ENCODE measurements around the gene FHIT. TPM values are rescaled to one million over a fixed set of nuclear protein-coding genes. Genes with fewer than 3 reads are reported as not detected.

The FHIT gene
- total and polyA plus RNA-seq, 7 donors, result 2.4 to 10.2 (median 6.1) TPM

- Histone ChIP-seq H3K27me3 (no peaks in the 10 kb centered on the region), H3K4me1 (no peaks in the 10 kb centered on the region), H3K36me3 (no peaks in the 10 kb centered on the region), H3K4me3 (no peak overlapping the region), H3K27ac (no peak overlapping the region), H3K9me3 (no peaks in the 10 kb centered on the region)
- DNase-seq, result no peak
- intact Hi-C loops (cut with DNase I), result no loop called here
- TF ChIP-seq POLR2A (IDR thresholded peaks at IDR 0.05), result no peak
- no peak for TF ChIP-seq CTCF (IDR thresholded peaks at IDR 0.05)
- TF ChIP-seq POLR2AphosphoS5 (IDR thresholded peaks at IDR 0.05), result no peak
- TF ChIP-seq EP300 (IDR thresholded peaks at IDR 0.05), result no peak
These were observed 614.4 kb downstream of the FHIT start for GRCh38 chr3:60636846-60637245.

GRCh38 chr3:60633644-60634043, 617.6 kb downstream of the FHIT start:
- TF ChIP-seq POLR2AphosphoS5 (IDR thresholded peaks at IDR 0.05), result no peak
- TF ChIP-seq POLR2A (IDR thresholded peaks at IDR 0.05), result no peak
- no peak for TF ChIP-seq EP300 (IDR thresholded peaks at IDR 0.05)
- no peak for TF ChIP-seq CTCF (IDR thresholded peaks at IDR 0.05)
- intact Hi-C loops (cut with DNase I), result no loop called here
- H3K36me3 ChIP-seq, result no peaks in the 10 kb centered on the region

GRCh38 chr3:60631509-60631908, 619.7 kb downstream of the FHIT start:
- intact Hi-C loops (cut with DNase I), result no loop called here
- TF ChIP-seq CTCF (IDR thresholded peaks at IDR 0.05), result no peak
- no peak for TF ChIP-seq POLR2AphosphoS5 (IDR thresholded peaks at IDR 0.05)
- TF ChIP-seq EP300 (IDR thresholded peaks at IDR 0.05), result no peak
- no peak for TF ChIP-seq POLR2A (IDR thresholded peaks at IDR 0.05)
- no peak overlapping the region for H3K4me3 ChIP-seq
- no peaks in the 10 kb centered on the region for H3K36me3 ChIP-seq
- H3K27ac ChIP-seq, result no peak overlapping the region
- H3K4me1 ChIP-seq, result no peaks in the 10 kb centered on the region
- no peaks in the 10 kb centered on the region for H3K9me3 ChIP-seq
- H3K27me3 ChIP-seq, result no peaks in the 10 kb centered on the region
- 96% methylated on average over 8 of the region's 8 CpGs for WGBS, 2 donors
- no peak for DNase-seq

More at GRCh38 chr3:60633644-60634043, 617.6 kb downstream of the FHIT start:
- Histone ChIP-seq H3K9me3 (no peaks in the 10 kb centered on the region), H3K27ac (no peak overlapping the region), H3K4me3 (no peak overlapping the region), H3K27me3 (no peaks in the 10 kb centered on the region), H3K4me1 (no peaks in the 10 kb centered on the region)
- no peak for DNase-seq
- 89 to 96% methylated on average over 9 of the region's 9 CpGs for WGBS, 2 donors

GRCh38 chr3:60630953-60631352, 620.3 kb downstream of the FHIT start:
- H3K4me3 ChIP-seq, result no peak overlapping the region
- no peaks in the 10 kb centered on the region for H3K4me1 ChIP-seq
- TF ChIP-seq CTCF (IDR thresholded peaks at IDR 0.05), result no peak
- no peak for TF ChIP-seq POLR2A (IDR thresholded peaks at IDR 0.05)
- TF ChIP-seq POLR2AphosphoS5 (IDR thresholded peaks at IDR 0.05), result no peak
- no peak for TF ChIP-seq EP300 (IDR thresholded peaks at IDR 0.05)
- no peaks in the 10 kb centered on the region for H3K27me3 ChIP-seq
- no peak overlapping the region for H3K27ac ChIP-seq
- H3K36me3 ChIP-seq, result no peaks in the 10 kb centered on the region
- intact Hi-C loops (cut with DNase I), result no loop called here
- 96 to 98% methylated on average over 1 of the region's 1 CpG for WGBS, 2 donors
- DNase-seq, result no peak
- no peaks in the 10 kb centered on the region for H3K9me3 ChIP-seq

- intact Hi-C loops (cut with DNase I), result no loop called here
- Histone ChIP-seq H3K4me3 (no peak overlapping the region), H3K4me1 (no peaks in the 10 kb centered on the region), H3K27me3 (no peaks in the 10 kb centered on the region), H3K9me3 (no peaks in the 10 kb centered on the region), H3K27ac (no peak overlapping the region), H3K36me3 (no peaks in the 10 kb centered on the region)
- no peak for DNase-seq
- WGBS, 2 donors, result 89 to 92% methylated on average over 2 of the region's 2 CpGs
- TF ChIP-seq EP300 (IDR thresholded peaks at IDR 0.05) (no peak), CTCF (IDR thresholded peaks at IDR 0.05) (no peak), POLR2AphosphoS5 (IDR thresholded peaks at IDR 0.05) (no peak), POLR2A (IDR thresholded peaks at IDR 0.05) (no peak)
These were observed 621.4 kb downstream of the FHIT start for GRCh38 chr3:60629816-60630215.
